GM19468 (cell line): Measurements from ENCODE around the gene EIF4G1.

Experiments used
- ATAC-seq: cut with Tn5 transposase; IDR thresholded peaks from one replicate; pipeline ENCODE4 v1.9.1; 2021; ENCODE audit warnings: mild to moderate bottlenecking, moderate library complexity, moderate number of reproducible peaks; ENCODE audit not compliant: unreplicated experiment; ENCODE audit errors: extremely low read depth

EIF4G1 gene

DNA sequence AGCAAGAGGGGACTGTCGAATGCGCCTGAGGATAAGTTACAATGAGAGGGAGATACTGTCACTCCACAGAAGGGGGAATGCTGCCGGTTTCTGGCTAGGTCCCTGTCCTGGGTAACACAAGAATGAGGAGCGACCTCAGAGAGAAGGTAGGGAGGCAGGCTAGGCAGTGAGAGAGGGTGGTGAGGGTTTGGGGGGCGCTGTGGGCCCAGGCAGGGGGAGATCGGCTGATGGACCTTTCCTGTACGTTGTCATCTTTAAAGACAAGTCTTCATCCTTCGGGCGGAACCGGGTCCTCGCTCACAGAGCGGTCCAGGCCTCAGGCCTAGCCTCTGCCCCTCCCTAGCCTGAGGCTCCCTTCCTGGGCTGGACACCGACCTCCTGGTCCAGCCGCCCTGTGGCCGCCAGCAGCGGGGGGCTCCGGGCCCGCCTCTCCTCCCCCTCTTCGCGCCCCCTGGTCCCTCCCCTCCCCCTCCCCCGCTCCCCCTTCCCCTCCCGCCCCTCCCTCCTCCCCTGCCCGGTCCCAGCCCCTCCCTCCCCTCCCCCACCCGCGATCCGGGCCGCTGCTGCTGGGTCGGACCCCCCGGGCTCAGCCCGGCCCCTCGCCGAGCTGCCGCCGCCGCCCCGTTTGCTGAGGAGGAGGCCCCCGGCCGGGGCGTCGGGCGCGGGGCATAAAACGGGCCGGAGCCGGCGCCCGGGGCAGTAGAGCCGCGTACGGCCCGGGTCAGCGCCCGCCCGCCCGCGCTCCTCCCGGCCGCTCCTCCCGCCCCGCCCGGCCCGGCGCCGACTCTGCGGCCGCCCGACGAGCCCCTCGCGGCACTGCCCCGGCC, 65.2 kb downstream of the EIF4G1 start, which contains the start of gene CHRD:
Gene CHRD (plus strand): TSS at position 697 of the 827 bp plus-strand sequence. CDS start 265 bp downstream, outside the sequence.
- ATAC-seq: no peak

DNA sequence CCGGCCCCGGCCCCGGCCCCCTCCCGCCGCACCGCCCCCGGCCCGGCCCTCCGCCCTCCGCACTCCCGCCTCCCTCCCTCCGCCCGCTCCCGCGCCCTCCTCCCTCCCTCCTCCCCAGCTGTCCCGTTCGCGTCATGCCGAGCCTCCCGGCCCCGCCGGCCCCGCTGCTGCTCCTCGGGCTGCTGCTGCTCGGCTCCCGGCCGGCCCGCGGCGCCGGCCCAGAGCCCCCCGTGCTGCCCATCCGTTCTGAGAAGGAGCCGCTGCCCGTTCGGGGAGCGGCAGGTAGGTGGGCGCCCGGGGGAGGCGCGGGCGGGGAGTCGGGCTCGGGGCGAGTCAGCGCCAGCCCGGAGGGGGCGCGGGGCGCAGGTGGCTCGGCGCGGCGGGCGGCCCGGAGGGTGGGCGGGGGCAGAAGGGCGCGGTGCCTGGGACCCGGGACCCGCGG, 65.8 kb downstream of the EIF4G1 start:
- ATAC-seq: no peak

DNA sequence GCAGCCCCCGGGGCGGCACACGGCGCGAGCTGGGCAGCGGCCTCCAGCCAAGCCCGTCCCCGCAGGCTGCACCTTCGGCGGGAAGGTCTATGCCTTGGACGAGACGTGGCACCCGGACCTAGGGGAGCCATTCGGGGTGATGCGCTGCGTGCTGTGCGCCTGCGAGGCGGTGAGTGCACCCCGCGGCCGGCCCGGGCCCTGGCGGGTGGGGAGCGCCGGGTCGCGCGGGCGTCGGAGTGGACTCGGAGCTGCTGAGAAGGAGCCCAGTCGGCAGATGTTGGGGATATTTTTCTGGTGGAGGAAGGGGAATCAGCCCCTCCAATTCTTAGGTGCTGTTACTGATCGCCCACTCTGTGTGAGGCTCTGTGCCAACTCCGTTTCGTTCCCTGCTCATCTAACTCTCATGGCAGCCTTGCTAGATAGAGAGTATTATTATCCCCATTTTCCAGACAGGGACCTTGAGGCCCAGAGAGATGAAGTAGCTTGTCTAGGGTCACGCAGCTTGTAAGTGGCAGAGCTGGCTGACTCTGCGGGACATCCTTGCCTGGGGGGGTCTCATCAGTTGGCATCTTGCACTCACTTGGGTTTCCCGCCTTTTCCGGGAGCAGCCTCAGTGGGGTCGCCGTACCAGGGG, 66.3 kb downstream of the EIF4G1 start:
- no peak for ATAC-seq

- ATAC-seq: no peak
Measured at GRCh38 chr3:184381261-184382224, 67.1 kb downstream of the EIF4G1 start.

DNA sequence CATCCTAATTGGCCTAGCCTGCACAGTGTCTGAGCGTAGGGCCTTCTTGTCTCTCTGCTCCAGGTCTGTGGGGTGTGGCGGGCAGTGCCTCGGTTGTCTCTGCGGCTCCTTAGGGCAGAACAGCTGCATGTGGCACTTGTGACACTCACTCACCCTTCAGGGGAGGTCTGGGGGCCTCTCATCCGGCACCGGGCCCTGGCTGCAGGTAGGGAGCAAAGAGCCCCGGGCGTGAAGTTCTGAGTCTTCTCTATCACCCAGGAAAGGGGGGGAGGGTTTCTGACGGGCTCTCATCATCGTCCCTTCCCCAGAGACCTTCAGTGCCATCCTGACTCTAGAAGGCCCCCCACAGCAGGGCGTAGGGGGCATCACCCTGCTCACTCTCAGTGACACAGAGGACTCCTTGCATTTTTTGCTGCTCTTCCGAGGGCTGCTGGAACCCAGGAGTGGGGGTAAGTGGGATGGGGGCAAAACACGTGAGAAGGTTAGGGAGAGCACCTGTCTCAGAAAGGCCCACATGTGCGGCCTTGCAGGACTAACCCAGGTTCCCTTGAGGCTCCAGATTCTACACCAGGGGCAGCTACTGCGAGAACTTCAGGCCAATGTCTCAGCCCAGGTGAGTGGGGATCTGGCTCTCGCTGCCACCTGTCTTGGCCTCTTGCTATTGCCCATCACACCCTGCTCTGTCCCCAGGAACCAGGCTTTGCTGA, 68.1 kb downstream of the EIF4G1 start:
- no peak for ATAC-seq

DNA sequence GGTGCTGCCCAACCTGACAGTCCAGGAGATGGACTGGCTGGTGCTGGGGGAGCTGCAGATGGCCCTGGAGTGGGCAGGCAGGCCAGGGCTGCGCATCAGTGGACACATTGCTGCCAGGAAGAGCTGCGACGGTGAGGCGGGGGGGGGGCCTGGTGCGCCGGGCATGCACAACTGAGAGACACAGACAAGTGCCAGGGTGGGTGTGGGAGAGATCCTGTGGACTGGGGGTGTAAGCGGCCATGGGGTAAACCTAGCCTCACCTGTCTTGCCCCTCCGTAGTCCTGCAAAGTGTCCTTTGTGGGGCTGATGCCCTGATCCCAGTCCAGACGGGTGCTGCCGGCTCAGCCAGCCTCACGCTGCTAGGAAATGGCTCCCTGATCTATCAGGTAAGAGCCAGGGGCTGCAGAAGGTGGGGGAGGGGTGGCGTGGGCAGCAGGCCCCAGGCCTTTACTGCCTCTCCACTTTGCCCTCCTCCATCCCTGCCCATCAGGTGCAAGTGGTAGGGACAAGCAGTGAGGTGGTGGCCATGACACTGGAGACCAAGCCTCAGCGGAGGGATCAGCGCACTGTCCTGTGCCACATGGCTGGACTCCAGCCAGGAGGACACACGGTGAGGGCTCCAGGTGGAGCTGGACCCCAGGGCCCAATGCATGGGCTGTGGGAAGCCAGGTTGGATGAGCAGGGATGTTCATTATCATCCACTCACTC, 68.8 kb downstream of the EIF4G1 start:
- no peak for ATAC-seq

GRCh38 chr3:184384342-184384741, 69.9 kb downstream of the EIF4G1 start:
- ATAC-seq: no peak
